CD4-positive, alpha-beta T cell treated with Interleukin-15 for 4 hours (primary cell): ENCODE data around the gene MYEF2.

ENCODE experiments used
- DNase-seq: peaks from one replicate; pipeline ENCODE4 v3.0.0-alpha.2; 2020; ENCODE audit warnings: low spot score

Gene MYEF2

DNA sequence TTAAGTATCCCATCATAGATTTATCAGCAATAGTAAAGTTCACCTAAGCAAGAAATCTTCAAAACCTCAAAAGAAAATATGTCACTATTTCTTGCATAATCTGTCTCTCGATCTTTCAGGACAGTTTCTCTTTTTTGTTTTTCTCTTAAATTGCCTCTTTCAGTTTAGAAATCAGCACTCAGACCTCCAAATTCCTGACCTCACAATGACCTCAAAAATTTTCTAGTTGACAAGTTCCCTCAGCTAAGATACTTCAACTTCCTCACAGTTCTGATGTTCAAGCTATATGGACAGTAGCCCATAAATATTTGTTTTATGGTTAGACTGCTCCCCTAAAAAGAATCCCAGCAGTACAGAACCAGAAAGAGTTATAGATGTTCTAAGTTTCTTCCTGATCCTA is 33.2 kb downstream of the MYEF2 start:
- no peak for DNase-seq

DNA sequence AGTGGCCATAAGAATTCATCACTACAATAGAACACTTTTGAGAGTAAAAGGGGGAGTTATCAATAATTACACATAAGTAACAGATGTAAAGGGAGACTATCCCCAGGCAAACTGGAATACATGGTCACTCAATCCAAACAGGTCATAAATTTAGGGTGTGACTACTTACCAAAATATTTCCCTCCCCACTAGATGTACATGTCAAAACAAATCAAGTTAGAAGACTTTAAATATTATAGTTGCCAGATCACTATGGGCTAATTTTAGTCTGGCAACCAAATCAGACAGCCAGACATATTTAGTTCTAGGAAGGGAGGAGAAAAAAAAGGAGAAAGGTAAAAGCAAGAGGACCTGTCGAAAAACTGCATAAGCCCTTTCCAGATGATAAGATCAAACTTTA is 34.2 kb downstream of the MYEF2 start:
- DNase-seq = no peak

DNA sequence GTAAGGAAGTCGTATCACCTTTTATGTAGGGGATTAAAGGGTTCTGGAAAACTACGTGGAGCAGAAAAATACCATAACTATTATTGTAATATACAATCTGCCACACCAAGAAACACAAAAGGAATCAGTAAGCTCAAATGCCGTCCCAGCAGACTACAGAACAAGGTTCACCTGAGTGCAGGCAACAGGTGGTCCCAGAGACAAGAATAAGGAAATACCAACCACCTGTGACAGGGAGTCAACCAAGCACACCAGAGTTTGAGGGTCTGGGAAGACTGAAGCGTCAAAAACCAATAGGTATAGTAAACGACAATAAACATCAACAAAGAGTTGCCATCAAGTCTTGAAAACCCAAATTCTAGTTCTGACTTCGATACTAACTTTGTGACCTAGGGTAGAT is 45.2 kb downstream of the MYEF2 start:
- DNase-seq = no peak

DNA sequence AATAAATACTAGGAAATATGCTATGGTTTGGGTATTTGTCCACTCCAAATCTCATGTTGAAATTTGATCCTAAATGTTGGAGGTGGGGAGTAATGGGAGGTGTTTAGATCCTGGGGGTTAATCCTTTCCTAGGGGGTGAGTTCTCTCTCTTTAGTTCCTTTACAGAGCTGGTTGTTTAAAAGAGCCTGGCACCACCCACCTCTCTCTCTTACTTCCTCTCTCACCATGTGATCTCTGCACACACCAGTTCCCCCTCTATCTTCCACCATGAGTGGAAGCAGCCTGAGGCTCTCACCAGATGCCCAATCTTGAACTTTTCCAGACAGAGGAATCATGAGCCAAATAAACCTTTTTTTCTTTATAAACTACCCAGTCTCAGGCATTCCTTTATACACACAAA is 46.8 kb downstream of the MYEF2 start:
- no peak for DNase-seq

DNA sequence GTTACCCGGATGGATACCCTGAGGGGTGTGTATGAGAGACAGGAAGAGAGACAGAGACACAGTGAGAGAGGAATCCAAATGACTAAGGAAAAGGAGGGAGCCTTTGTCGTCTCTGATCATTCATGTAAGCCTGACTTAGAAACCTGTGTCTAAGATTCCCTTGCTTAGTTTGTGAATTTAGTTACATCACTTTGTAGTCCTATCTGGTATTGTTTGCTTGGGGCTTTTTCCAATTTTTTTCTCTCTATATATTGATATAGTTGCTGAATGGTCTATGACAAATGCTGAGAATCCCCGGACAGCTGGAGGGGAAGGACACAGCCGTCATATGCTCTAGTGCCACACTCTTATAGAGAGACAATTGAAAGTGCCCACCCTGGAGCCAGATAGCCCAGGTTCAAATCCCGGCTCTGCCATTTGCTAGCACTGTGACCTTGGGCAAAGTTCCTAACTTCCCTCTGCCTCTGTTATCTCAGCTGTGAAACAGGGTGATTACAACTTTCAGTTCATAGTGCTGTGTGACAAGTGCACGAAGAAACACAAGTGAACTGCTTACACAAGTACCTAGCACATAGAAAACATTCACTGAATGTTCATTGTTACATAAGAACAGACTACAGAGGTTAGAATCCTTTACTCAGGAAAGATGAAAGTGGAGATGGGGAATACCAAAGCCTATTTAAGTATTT is 51.3 kb downstream of the MYEF2 start:
- DNase-seq = no peak

DNA sequence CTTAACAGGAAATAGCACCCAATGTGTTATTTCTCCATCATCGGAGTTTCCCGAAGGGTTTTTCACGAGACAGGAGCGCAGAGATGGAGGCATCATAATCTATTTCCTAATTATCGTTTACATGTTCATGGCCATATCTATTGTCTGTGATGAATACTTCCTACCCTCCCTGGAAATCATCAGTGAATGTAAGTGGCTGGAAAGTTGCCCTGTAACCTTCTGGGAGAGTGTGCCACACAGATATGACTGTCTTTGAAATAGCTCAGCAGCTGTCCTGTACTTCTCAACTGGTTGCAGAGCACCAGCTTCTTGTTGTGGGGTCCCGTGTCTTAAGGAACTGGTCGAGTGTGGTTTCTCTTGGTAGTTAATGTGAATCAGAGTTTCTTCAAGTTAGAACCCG is 56.2 kb downstream of the MYEF2 start:
- no peak for DNase-seq

DNA sequence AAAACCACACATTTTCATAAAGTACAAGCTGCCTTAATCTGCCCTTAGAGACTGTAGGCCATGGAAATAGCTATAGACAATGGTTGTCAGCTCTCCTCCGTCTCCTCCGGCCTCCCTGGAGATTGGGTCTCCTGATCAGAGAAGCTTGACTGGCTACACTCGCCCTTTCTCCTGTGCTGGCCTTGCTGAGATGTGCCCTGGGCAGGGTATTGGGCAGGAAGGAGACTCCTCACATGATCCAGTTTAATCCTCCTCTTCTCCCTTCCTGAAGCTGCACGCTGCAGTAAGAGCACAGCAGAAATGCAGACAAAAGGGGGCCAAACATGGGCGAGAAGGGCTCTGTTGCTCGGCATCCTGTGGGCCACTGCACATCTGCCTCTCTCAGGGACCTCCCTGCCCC is 57.4 kb downstream of the MYEF2 start, which contains the start of gene SLC24A5:
SLC24A5 (plus strand) TSS at position 246 of the 400 bp plus-strand sequence; CDS start at position 301, 55 bp downstream.
- no peak for DNase-seq

DNA sequence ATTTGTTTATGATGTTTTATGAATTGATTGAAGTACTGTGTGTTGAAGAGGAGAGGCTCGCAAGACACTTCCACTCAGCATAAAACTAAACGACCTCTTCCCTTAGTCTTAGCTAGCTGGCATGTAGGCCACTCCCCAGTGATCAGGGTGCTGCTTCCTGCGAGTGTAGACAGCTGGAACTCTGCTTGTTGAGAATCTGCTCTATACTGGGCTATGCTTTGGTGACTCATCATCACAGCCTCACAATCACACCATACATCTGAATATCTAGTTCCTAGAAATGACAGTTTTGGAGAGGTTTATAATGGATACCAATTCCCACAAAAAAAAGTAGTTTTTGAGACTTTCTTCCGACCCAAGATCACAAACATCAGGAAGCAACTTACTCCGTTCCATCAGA is 58.8 kb downstream of the MYEF2 start:
- no peak for DNase-seq

DNA sequence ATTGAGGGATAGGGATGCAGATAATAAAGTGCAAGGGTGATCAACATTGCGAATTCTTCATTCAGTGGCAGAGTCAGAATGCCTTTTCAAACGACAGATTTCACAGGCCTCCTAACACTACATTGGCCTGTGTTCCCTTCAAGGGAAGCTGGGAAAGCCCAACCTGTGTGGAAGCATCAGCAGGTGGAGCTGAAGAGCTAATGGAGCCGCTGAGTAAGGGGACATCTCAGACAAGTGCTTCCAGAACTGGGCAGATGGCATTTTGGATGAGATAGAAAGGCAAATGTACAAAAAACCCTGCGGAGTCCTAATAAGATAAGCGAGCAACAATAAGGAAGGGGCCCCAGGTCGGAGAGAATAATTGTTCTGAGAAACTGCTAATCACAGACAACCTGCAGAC is 65.9 kb downstream of the MYEF2 start:
- no peak for DNase-seq

DNA sequence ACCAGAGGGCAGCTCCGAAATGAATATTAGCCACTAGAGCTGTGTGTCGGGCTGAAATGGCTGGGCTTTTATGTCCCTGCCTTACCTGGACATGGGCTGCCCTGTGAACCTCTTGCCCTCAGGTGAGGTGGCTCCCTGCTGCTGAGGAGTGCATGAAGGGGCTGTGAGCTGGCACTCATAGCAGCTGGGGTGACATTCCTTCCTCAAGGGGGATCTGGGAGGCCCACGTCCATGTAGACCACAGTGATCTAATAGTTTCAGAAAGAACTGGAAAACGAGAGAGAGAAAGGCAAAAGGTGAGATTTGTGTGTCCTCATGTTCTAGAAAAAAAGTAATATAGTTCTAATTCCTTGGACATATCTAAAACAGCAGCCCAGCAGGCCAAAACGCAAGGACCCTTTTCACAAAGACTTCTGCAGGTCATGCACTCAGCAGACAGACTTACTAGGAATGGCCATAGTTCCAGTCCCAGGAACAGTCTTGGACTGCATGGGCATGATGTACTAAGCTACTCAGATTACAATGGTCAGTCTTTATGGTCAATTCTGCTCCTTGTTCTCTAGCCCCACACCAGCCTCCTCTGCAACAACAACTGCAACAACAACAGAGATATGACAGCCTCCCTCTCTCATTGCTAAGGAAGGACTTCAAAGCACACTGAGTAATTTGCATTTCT is 68.1 kb downstream of the MYEF2 start:
- DNase-seq = no peak

DNA sequence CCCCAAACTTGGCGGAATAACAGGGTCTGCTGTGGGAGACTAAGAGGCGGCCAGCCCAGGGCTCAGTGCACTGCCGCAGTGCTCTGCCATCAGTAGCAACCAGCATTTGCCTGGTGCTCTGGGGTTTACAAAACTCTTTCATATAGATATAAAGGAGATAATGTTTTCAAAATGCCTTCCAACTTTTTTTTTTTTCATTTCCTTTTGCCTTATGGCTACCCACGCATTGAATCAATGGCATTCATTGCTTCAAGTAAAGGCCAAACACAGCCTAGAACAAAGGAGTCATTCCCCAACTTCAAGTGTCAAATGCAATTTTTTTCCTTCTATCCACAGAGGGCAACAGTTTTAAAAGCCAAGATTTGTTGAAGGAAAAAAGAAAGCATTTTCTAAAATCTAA is 68.9 kb downstream of the MYEF2 start:
- DNase-seq = no peak

DNA sequence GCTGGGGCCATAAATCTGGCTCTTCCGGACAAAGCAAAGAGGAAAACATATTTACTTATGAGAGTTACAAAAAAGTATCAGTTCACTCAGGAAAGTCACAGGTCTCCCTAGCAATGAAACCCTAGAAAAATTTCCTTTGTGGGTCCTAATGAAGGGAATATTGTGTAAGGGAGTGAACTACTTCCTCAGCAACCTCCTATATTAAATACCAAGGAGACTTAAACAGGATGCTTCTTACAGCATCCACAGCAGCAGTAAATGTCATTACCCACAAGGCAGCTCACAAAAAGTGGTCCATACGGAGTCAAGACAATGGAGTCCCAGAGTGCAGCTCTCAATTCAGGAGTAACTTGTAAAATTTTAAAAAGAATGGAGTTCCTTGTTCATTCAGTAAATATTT is 72.2 kb downstream of the MYEF2 start:
- no peak for DNase-seq

DNA sequence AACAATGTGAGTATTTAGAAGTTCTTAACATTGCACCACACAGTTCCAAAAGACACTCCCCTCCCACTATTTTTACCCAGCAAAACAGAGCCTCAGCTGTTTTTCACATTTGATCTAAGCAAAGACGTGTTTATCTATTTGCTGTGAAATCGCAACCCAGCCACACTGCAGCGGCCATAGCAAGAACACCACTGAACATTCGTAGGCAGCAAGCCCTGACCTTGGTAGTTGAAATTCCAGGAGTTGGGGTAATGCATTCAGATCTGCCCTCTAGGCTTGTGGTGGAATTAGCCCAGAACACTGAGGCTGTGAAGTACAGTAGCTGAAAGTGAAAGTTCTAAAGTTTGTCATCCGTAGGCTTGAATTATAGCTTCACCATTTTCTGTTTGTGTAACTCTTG is 74.4 kb downstream of the MYEF2 start:
- no peak for DNase-seq

DNA sequence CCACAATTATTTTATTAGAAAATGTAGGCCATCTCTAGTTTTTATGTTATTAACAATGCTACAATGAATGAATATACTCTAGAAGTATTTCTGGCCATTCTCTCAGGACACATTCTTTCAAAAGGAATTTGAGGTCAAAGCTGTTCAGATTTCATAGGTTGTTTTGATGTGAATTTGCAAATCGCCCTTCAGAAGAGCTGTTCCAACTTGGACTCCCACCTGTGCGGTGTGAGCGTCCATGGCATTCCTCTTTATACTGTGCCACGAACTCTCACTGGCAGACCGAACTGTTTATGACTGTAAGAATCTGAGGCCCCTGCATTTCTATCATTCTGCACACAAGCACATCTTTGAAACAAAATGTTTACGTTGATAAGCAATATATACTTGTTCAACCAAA is 75.9 kb downstream of the MYEF2 start:
- DNase-seq = no peak

DNA sequence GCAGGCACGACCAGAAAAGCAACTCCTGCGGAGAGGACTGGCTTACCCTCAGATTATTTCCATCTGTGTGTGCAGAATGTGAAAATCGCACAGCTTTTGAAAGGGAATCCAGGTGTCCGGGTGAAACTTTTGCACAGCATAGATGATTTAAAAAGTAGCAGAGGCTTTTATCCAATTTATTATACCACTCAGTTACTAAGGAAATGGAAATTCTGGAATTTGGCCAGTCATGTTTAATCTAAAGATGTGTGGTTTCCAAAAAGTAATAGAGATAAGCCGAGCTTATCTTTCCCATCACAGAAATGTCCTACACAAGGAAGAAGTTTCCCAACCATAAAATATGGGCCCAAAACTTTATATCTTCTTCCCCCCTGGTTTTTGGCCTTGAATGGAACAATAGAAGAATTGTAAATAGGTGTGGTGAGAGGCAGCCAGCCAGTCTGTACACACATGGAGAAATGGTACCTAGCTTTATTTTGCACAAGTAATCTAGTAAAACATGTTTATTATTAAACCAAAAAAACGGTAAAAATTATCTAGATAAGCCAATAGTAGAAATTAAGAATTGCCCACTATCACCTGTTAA is 76.6 kb downstream of the MYEF2 start:
- no peak for DNase-seq

DNA sequence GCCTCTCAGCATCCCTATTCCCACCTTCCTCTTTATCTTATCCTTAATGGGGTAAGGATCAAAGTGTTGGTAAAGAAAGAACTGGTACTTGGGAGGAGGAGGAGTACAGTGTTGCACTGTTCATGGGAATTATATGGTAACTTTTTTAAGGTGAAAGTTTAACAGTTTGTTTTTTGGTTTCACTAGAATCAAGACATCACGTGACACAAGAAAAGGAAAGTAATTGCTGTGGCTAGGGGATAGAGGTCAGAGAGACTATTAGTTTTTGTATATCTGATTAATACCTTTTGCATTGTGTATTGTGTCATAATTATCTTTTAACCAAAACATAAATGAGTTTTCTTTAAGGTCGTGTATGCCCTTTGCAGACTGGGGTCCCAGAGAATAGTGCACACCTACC is 80.8 kb downstream of the MYEF2 start:
- DNase-seq = no peak

DNA sequence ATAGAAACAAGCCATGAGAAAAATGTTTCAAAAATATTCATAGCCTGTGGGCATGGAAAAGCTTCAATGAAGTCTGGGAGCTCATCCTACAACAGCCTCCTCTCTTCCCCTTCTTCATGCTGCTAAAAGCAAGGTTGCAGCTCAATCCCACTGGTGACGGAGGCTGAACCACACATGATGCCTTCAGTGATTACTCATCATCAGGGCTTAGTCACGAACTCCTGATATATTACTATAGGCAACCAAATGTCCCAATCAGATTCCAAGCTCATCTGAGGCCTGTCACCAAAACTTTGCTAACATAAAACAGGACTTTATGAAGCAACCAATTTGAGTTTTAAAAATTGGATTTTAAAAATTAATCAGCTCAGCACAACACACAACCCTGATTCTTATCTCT is 81.3 kb downstream of the MYEF2 start:
- no peak for DNase-seq

DNA sequence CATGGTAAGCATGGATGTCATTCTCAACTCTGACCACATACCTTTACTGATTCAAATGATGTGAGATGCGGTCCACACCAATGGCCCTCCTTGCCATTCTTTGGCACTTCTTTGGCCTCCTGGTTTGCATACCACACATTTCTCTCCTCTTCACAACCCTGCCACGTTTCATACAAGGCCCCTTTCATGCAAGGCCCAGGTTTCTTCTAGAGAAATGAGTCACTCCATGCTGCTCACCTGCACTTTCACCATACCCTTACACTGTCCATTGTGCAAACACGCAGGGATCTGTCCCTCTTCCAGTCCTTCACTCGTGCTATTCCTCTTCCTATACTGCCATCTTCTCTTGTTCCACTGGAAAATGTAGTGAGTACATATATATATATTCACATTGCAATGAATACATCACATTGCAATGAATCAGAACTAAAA is 81.7 kb downstream of the MYEF2 start:
- DNase-seq = no peak

DNA sequence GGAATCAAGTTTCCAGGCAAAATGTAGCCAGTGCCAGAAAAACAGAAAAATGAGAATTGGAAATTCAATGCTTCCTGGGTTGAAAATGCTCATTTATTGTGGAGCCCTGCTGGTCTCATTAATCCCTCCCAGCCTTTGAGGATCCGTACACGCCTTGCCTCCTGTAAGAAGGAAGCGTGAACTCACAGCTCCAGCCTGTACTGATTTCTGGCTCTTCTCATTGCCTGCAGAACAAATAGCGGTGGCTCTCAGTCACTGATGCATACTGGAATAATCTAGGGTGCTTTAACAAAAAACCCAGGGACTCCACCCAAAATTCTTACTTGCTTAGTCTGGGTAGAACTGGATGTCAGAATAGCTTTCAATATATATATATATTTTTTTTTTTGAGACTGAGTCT is 86.6 kb downstream of the MYEF2 start:
- no peak for DNase-seq

DNA sequence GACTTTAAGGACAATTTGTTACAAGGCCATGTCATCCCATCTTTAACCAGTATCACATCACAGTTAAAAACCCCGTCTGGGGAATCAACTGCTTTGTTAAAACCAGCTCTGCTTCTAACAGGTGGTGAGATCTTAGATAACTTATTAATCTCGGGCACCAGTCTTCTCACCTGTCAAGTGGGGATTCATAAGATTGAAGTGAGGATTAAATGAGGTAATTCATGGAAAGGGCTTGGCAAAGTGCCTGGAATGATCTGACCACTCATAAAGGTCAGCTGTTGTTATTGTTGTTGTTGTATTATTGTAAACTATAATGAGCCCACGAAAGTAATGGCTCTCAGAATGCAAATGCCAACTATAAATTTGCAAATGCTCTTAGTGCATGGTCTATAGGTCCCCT is 87.4 kb downstream of the MYEF2 start:
- no peak for DNase-seq

DNA sequence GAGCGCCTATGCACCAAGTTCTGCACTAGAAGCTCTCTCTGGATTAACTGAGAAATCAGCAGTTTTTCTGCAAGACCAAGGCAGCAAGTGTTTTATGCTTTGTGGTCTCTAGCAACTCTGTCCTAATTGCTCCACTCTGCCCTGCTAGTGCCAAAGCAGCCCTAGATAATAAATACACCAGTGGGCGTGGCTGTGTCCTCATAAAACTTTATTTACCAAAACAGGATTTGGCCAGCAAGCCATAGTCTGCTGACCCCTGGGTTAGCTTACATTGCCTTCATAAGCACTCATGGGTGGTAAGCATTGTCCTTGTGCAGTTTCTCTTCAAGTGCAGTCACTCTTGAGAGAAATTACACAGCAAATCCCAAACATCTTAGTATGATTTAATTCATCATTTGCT is 88.0 kb downstream of the MYEF2 start:
- no peak for DNase-seq

DNA sequence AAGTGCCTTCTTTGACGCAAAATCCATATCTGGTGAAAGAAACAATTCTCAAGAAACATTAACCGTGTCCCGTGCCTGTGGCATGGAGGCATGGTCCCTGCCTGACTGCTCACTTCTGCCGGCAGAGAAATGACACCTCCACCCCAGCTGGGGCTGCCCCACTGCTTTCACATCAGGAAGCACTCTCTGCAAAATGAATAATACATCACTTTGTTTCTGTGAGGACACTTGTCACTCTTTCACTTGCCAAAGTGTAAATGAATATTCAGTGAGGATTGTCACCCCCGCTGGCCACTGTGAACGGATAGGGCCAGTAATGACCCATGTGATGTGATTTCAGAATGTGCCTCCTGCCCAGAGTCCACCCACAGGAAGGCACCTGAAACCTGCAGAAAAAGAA is 88.4 kb downstream of the MYEF2 start:
- DNase-seq = no peak

DNA sequence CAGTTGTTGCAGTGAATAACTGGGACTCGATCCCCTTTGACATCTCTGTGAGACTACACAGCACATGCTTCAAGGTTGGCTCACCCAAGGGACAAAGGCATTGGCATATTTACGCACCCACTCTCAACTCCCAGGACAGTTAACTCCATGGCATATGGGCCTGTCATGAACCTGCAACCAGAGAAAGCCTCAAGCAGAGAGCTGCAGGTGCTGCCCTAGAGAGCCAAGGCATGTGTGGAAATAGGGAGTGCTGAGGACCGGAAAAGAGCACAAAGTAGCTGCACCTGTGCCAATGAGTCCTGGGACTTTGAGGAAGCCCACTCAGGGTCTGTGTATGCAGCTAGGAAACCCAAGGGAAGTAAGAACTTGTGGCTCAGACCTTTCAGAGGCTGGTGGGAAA is 90.3 kb downstream of the MYEF2 start:
- DNase-seq = no peak

DNA sequence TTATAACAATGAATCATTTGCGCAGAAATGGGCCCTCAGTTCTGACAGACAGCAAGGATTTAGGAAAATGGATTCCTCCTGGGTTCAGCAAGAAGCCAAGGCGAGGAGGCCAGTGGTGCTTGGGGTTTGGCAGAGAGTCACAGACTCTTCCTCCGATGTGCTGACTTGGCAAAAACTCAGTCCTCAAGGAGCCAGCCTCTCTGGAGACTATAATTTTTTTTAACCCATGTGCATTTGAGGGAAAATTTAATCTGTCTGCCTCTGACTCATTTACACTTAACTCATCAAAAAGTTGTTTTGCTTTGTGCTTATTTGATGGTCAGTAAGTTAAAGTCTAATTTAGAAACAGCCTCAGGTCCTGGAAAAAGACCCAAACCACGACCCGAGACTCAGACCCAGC is 91.5 kb downstream of the MYEF2 start:
- DNase-seq = no peak
